ENCODE results near the gene C20orf144.

The C20orf144 gene

DNA sequence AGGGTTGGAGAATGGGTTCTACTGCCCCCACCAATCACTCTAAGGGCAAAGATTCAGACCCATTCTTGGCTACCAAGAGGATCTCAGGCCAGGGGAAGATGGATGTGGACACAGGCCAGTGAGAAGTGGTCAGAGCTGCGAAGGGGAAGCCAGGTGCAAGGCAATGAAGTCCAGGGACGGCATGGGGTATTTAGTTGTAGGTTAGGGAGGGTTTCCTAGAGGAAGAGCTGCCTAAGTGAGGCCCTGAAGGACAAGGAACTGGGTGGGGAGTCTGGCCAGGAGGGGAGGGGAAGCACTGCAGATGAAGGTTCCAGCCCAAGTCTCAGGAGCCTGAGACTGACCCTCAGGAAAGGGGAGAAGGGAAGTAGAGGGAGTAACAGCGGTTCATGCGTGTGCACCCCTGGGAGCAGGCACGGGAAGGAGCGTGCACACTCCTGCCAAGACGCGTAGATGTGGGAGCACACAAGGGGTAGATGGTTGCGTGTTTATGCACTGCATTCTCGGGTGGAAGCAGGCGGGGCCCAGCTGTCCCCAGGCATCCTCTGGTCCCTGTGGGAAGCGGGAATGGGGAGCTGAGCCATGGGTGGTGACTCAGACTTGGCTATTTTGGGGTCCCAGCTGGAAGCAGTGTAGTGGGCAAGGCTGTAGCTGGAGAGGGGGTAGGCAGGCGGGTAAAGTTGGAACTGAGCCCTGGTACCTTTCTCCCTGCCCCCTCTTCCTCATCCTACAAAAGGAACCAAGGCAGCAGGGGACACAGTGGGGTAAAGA lies 7.9 kb downstream of the C20orf144 start:
- DNase-seq (ENCODE audit: insufficient read length, low spot score) (no peak), FAIRE-seq (no peak)
- TF ChIP-seq, protein P1, sequence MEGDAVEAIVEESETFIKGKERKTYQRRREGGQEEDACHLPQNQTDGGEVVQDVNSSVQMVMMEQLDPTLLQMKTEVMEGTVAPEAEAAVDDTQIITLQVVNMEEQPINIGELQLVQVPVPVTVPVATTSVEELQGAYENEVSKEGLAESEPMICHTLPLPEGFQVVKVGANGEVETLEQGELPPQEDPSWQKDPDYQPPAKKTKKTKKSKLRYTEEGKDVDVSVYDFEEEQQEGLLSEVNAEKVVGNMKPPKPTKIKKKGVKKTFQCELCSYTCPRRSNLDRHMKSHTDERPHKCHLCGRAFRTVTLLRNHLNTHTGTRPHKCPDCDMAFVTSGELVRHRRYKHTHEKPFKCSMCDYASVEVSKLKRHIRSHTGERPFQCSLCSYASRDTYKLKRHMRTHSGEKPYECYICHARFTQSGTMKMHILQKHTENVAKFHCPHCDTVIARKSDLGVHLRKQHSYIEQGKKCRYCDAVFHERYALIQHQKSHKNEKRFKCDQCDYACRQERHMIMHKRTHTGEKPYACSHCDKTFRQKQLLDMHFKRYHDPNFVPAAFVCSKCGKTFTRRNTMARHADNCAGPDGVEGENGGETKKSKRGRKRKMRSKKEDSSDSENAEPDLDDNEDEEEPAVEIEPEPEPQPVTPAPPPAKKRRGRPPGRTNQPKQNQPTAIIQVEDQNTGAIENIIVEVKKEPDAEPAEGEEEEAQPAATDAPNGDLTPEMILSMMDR (IDR thresholded peaks at IDR 0.05; ENCODE audit: insufficient read depth, missing control alignments): no peak

DNA sequence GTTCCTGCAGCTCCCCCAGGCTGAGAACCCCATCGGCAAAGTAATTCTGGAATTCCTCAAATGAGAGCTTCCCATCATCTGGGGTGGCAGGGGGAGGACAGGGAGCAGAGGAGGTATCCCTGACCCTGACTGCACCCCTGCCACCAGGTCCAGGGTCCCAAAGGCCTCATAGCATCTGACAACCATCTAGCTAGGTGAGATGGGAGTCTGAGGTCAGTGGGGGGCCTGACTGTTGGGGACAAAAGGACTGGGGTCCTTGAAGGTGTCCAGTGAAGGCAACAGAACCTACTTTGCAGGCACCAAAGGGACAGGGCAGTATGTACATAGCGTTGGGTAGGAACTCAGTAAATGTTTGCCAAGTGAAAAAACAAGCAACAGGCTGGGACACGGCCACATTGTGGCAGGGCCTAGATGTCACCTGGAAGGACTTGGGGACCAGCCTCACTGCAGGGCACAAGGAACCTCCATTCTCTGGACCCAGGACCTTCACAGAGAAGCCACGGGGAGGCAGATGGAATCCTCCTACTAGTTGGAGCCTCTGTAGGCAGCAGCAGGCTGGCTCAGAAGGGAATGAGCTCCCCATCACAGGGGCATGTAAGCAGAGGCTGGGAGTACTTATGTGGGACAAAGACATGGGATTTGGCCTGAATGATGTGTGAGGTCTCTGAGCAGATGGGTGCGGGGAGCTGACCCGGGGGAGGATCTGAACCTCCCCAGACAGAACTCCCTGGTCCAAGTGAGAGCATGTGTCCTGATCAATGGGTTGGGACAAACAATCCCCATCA lies 8.8 kb downstream of the C20orf144 start:
- FAIRE-seq: no peak

DNA sequence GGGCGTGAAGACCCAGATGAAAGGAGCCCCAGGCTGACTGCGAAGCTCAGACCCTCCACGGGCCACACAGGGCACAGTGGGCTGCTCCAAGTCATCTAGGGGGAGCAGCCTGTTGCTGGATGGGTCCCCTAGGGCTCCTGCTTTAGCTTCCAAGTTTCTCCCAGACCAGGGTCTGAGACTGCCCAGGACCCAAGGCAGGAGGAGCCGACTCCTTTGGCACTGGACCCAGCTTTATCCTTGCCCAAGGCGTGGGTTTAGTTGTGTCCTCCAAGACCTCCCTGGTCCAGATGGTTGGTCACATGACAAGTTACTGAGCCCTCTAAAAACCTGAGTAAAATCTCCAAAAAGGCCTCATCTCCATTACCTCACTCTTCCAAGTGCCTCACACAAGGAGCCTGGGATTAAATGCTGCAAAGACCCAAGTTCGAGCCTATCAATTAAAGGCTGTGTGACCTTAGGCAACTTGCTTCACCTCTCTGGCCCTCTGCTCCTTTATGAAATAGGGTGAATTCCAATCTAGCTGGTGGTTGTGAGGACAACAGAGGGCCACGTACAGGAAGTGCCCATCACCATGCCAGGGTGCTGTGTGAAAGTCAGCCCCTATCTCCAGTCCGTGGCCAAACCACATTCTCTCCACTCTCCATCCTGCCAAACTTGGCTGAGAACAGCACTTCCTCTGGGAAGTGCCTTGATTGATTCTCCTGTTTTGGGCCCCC lies 9.6 kb downstream of the C20orf144 start:
- no peak for FAIRE-seq
- TF ChIP-seq, protein P1 (IDR thresholded peaks at IDR 0.05; ENCODE audit: insufficient read depth, missing control alignments): no peak
- DNase-seq (ENCODE audit: insufficient read length, low spot score): no peak

More for the DNA sequence above, 8.8 kb downstream of the C20orf144 start:
- TF ChIP-seq, protein P1 (IDR thresholded peaks at IDR 0.05; ENCODE audit: insufficient read depth, missing control alignments): no peak
- no peak for DNase-seq (ENCODE audit: insufficient read length, low spot score)

DNA sequence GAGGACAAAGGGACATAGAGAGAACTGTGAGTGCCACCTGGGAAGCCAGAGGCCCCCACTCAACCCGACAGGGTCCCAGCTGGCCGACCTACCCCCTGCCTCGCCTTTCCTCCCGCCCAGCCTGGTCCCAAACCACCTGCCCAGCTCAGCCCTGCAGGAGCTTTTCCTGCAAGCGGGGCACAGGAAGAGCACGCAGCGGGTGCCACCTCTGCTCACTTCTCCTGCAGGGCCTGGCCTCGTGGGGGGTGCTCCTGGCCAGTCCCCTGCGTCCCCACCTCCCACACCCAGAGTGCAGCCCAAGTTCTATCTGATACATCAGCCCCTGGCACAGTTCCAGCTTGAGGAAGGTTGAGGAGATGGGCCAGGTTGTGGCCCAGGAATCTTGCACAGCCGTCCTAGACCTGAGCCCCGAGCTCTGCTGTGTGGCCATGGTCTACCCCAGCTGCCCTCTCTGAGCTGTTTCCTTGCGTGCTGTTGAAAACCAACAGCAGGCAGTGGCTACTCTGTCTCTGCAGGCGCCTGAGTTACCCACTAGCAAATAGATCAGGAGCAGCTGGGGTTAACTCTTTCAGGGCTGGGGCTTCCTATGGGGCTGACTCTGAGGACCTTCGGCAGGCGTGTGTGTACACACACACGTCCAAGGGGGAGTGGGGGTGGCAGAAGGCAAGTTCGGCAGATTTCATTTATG lies 10.4 kb downstream of the C20orf144 start:
- DNase-seq (ENCODE audit: insufficient read length, low spot score) (no peak), FAIRE-seq (no peak)
- TF ChIP-seq, protein P1 (IDR thresholded peaks at IDR 0.05; ENCODE audit: insufficient read depth, missing control alignments): no peak

DNA sequence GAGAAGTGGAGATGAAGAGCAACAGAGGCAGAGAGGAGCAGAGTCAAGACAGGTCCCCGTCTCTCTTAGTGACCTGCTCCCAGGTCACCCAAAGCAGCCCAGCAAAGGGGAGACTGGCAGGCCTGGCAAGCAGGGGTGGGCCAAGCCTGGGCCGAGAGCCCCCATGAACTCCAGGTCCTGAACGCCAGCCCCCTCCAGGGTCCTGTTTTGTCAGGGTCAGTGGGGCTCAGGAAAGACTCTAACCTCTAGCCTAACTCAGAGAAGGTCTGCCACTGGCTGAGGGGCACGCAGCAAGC lies 10.9 kb downstream of the C20orf144 start:
- FAIRE-seq: no peak
- TF ChIP-seq, protein P1 (IDR thresholded peaks at IDR 0.05; ENCODE audit: insufficient read depth, missing control alignments): no peak
- DNase-seq (ENCODE audit: insufficient read length, low spot score): no peak

DNA sequence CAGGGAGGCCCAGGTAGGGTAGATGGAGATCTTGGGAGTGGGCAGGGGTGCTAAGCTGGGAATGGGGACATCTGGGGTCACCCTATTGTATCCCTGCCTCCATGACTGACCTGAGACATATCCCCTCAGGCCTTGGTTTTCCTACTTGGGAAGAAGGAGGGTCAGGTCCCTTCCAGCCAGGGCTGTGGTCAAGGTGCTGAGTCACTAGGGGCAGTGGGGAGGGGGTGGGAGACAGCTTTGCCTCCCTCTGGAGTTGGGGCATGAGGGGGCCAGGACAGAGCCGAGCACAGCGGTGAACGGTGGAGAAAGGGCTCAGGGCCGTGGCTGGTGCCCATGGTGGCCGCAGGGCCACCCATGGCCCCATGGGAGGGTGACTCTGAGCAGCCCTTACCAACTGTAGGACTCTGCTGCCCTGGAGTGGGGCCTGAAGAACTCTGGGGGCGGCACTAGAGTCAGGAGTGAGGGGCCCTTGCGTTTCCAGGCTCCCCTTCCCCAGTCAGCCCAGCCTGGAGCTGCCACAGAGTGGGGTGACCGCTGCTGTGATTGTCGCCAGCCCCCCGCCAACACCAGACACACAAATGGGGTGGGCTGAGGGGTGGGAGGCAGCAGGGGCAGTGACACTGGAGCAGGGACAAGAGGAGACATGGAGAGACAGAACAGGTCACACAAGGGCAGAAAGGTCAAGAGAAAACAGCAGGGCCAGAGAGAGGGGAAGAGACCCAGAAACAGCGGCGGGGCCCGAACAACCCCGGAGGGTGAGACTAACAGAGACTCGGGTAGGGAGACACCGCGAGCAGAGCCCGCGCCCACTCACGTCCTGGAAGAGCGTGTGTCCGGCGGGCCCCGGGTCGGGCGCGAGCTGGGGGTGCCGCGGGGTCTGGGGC lies 11.5 kb downstream of the C20orf144 start:
- no peak for FAIRE-seq
- DNase-seq (ENCODE audit: insufficient read length, low spot score): no peak

More for the DNA sequence above, 11.5 kb downstream of the C20orf144 start:
- TF ChIP-seq, protein P1 (IDR thresholded peaks at IDR 0.05; ENCODE audit: insufficient read depth, missing control alignments): no peak
